Measurements from ENCODE around the gene C2CD4B.

- TF ChIP-seq, protein P1, sequence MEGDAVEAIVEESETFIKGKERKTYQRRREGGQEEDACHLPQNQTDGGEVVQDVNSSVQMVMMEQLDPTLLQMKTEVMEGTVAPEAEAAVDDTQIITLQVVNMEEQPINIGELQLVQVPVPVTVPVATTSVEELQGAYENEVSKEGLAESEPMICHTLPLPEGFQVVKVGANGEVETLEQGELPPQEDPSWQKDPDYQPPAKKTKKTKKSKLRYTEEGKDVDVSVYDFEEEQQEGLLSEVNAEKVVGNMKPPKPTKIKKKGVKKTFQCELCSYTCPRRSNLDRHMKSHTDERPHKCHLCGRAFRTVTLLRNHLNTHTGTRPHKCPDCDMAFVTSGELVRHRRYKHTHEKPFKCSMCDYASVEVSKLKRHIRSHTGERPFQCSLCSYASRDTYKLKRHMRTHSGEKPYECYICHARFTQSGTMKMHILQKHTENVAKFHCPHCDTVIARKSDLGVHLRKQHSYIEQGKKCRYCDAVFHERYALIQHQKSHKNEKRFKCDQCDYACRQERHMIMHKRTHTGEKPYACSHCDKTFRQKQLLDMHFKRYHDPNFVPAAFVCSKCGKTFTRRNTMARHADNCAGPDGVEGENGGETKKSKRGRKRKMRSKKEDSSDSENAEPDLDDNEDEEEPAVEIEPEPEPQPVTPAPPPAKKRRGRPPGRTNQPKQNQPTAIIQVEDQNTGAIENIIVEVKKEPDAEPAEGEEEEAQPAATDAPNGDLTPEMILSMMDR (IDR thresholded peaks at IDR 0.05) = no peak
- no peak for TF ChIP-seq POLR2A (IDR thresholded peaks at IDR 0.05)
These were observed 22.8 kb upstream of the C2CD4B start for GRCh38 chr15:62187910-62188309.
